Measurements from ENCODE around the gene SLC7A5. TPM values are rescaled to one million over a fixed set of nuclear protein-coding genes. Genes with fewer than 3 reads are reported as not detected.

SLC7A5 gene
- total and polyA plus RNA-seq, 2 of the 4 experiments (the other 2 are of a cell fraction) = 11.3 to 101 TPM

- no peak overlapping the region for H3K4me3 ChIP-seq (ENCODE audit: insufficient read depth, low read depth, low read length)
- H2BK120ac ChIP-seq (ENCODE audit: low read depth, low read length) = no peak overlapping the region
- intact Hi-C loops (cut with micrococcal nuclease) (no loop called here), in situ Hi-C loops (cut with MboI; ENCODE audit: low sequenced_read_pairs) (loop anchor here (5.0 kb wide), 1 partner anchor 106 kb away; no protein-coding TSS in a partner anchor), dilution Hi-C loops (cut with HindIII; ENCODE audit: low sequenced_read_pairs, unreplicated experiment) (no loop called here)
- H2BK5ac ChIP-seq (ENCODE audit: low read depth, low read length, poor library complexity, severe bottlenecking) = no peak overlapping the region
- H3K4me1 ChIP-seq (ENCODE audit: control insufficient read depth, insufficient read depth, low read length) = no peaks in the 10 kb centered on the region
- no CpG with 5 or more reads among the region's 5 CpGs for WGBS, 2 experiments (ENCODE audit: extremely low coverage in 2 of 2, insufficient read length in 1 of 2)
- no peak overlapping the region for H2BK15ac ChIP-seq (ENCODE audit: low read depth, low read length)
- H3K27me3 ChIP-seq (ENCODE audit: control insufficient read depth, insufficient read depth, low read length) = peaks cover 26% of the 10 kb centered on the region
- no peak overlapping the region for H2BK20ac ChIP-seq (ENCODE audit: low read depth, low read length)
- no peak overlapping the region for H3K4ac ChIP-seq (ENCODE audit: low read depth, low read length)
- no peak overlapping the region for H3K23ac ChIP-seq (ENCODE audit: low read depth, low read length)
- H3K18ac ChIP-seq (ENCODE audit: low read depth, low read length) = no peak overlapping the region
- H4K5ac ChIP-seq (ENCODE audit: low read depth, low read length) = no peak overlapping the region
- ATAC-seq (ENCODE audit: low read depth) (no peak), DNase-seq (no peak)
- CTCF ChIA-PET = no interaction called here
- H3K4me2 ChIP-seq (ENCODE audit: low read depth, low read length) = no peak overlapping the region
- BruUV-seq (replicated peaks) = no TSS peak
- no peak overlapping the region for H2AFZ ChIP-seq (replicated peaks; ENCODE audit: low read length, poor library complexity)
- no peak overlapping the region for H2AK9ac ChIP-seq (replicated peaks; ENCODE audit: low read depth, low read length, poor library complexity)
- H3K27ac ChIP-seq (ENCODE audit: insufficient read depth, low read length) = no peak overlapping the region
- H3K9ac ChIP-seq (ENCODE audit: low read depth, low read length) = no peak overlapping the region
- no peaks in the 10 kb centered on the region for H3K36me3 ChIP-seq (ENCODE audit: control insufficient read depth, insufficient read depth, low read length)
- TF ChIP-seq CHD1 (IDR thresholded peaks at IDR 0.05; ENCODE audit: low read depth, low read length) (no peak), CTCF (conservative IDR thresholded peaks at IDR 0.05; ENCODE audit: low read depth, low read length) (no peak), CEBPB (IDR thresholded peaks at IDR 0.05; ENCODE audit: low read depth, low read length) (no peak), BHLHE40 (IDR thresholded peaks at IDR 0.05; ENCODE audit: low read depth, low read length) (no peak), RFX5 (IDR thresholded peaks at IDR 0.05; ENCODE audit: low read depth, low read length) (no peak)
- H3K14ac ChIP-seq (replicated peaks; ENCODE audit: low read depth, low read length) = no peak overlapping the region
- H2AK5ac ChIP-seq (ENCODE audit: low read depth, low read length) = no peak overlapping the region
- no peaks in the 10 kb centered on the region for H3K9me3 ChIP-seq (ENCODE audit: control insufficient read depth, insufficient read depth, low read length)
- no peaks in the 10 kb centered on the region for H3K79me1 ChIP-seq (ENCODE audit: low read depth in 1 of 2, low read length in 2 of 2)
- no peaks in the 10 kb centered on the region for H4K20me1 ChIP-seq (ENCODE audit: insufficient read depth, low read length)
- no peak overlapping the region for H4K91ac ChIP-seq (ENCODE audit: insufficient read depth, low read depth, low read length)
- H3K56ac ChIP-seq (ENCODE audit: extremely low read depth, insufficient read depth, low read length) = no peak overlapping the region
- H3K9me1 ChIP-seq (ENCODE audit: insufficient read depth, low read length) = no peaks in the 10 kb centered on the region
- POLR2A ChIA-PET (ENCODE audit: unreplicated experiment) = no interaction called here
- H4K8ac ChIP-seq (ENCODE audit: low read depth in 2 of 2, low read length in 2 of 2) = no peak overlapping the region
These were observed 9.4 kb upstream of the SLC7A5 start for GRCh38 chr16:87878704-87879103.
